Hematopoietic multipotent progenitor cell treated with erythropoietin and hydrocortisone succinate and interleukin-3 and kit ligand, for 17 days (in vitro differentiated cells): Measurements from ENCODE around the gene TOM1L1.

Experiments used
- DNase-seq: peaks from one replicate; pipeline ENCODE4 v3.0.0-alpha.2; 2015; ENCODE audit warnings: low spot score

Gene TOM1L1

GRCh38 chr17:54947396-54947795 lies 46.7 kb downstream of the TOM1L1 start:
- DNase-seq: no peak

GRCh38 chr17:54948380-54948779 lies 47.7 kb downstream of the TOM1L1 start:
- no peak for DNase-seq

- no peak for DNase-seq
Observed at GRCh38 chr17:54950116-54950515, 49.5 kb downstream of the TOM1L1 start.

GRCh38 chr17:54951286-54951685 lies 50.6 kb downstream of the TOM1L1 start:
- DNase-seq: no peak

GRCh38 chr17:54956791-54957190 lies 56.1 kb downstream of the TOM1L1 start:
- DNase-seq: no peak

- peak; percentile 8 for DNase-seq
Observed at GRCh38 chr17:54967621-54968261, 67.1 kb downstream of the TOM1L1 start.

- peak; percentile 97 for DNase-seq
Observed at GRCh38 chr17:54968262-54968987, 67.8 kb downstream of the TOM1L1 start, which contains the start of the genes COX11 and STXBP4. COX11 (minus strand) TSS chr17:54968654; CDS start chr17:54968646, 8 bp downstream. STXBP4 (plus strand) TSS chr17:54968765; CDS start chr17:54986220, 17,455 bp downstream.

GRCh38 chr17:54968988-54969332 lies 68.3 kb downstream of the TOM1L1 start:
- no peak for DNase-seq

- peak; percentile 9 for DNase-seq
Observed at GRCh38 chr17:54969658-54970572, 69.3 kb downstream of the TOM1L1 start.

GRCh38 chr17:54971147-54971546 lies 70.5 kb downstream of the TOM1L1 start:
- DNase-seq: no peak

GRCh38 chr17:54971901-54972300 lies 71.2 kb downstream of the TOM1L1 start:
- no peak for DNase-seq

GRCh38 chr17:54972406-54973138 lies 71.9 kb downstream of the TOM1L1 start:
- DNase-seq: no peak

GRCh38 chr17:54974759-54975158 lies 74.1 kb downstream of the TOM1L1 start:
- DNase-seq: no peak

- DNase-seq: no peak
Observed at GRCh38 chr17:54976316-54976715, 75.7 kb downstream of the TOM1L1 start.

GRCh38 chr17:54977744-54978143 lies 77.1 kb downstream of the TOM1L1 start:
- no peak for DNase-seq

GRCh38 chr17:54979657-54980056 lies 79.0 kb downstream of the TOM1L1 start:
- no peak for DNase-seq

- DNase-seq: no peak
Observed at GRCh38 chr17:54980375-54980774, 79.7 kb downstream of the TOM1L1 start.

GRCh38 chr17:54982399-54982798 lies 81.7 kb downstream of the TOM1L1 start:
- DNase-seq: no peak

GRCh38 chr17:54983260-54983659 lies 82.6 kb downstream of the TOM1L1 start:
- DNase-seq: no peak

GRCh38 chr17:54985476-54985875 lies 84.8 kb downstream of the TOM1L1 start:
- no peak for DNase-seq

GRCh38 chr17:54990118-54990517 lies 89.5 kb downstream of the TOM1L1 start:
- DNase-seq: no peak

- DNase-seq: no peak
Observed at GRCh38 chr17:54991567-54991966, 90.9 kb downstream of the TOM1L1 start.
